Measurements from ENCODE around the gene PTPRN2.
"Not testable (repeated sequence)": the region's sequence is repeated elsewhere in the genome, so short reads cannot be mapped to it uniquely, and the experiment has no call there.

Gene PTPRN2

GRCh38 chr7:157675427-157675927 lies 912.1 kb downstream of the PTPRN2 start:
- no peak for DNase-seq

GRCh38 chr7:157674715-157675426 lies 912.8 kb downstream of the PTPRN2 start:
- DNase-seq: no peak

GRCh38 chr7:157674027-157674714 lies 913.5 kb downstream of the PTPRN2 start:
- DNase-seq: no peak

GRCh38 chr7:157673573-157673972 lies 914.0 kb downstream of the PTPRN2 start:
- no peak for DNase-seq

GRCh38 chr7:157671358-157672255 lies 916.0 kb downstream of the PTPRN2 start:
- no peak for DNase-seq

GRCh38 chr7:157670490-157671357 lies 916.9 kb downstream of the PTPRN2 start:
- DNase-seq: no peak

- DNase-seq: no peak
These were observed 917.8 kb downstream of the PTPRN2 start for GRCh38 chr7:157669768-157670351.

- no peak for DNase-seq
These were observed 918.5 kb downstream of the PTPRN2 start for GRCh38 chr7:157668884-157669767.

- peak; percentile 78 to 81 for DNase-seq
These were observed 919.3 kb downstream of the PTPRN2 start for GRCh38 chr7:157668221-157668883.

GRCh38 chr7:157667731-157668130 lies 919.9 kb downstream of the PTPRN2 start:
- DNase-seq: no peak

GRCh38 chr7:157667261-157667660 lies 920.4 kb downstream of the PTPRN2 start:
- DNase-seq: no peak

- no peak for DNase-seq
These were observed 921.0 kb downstream of the PTPRN2 start for GRCh38 chr7:157666530-157667040.

- DNase-seq: not testable (repeated sequence)
These were observed 922.0 kb downstream of the PTPRN2 start for GRCh38 chr7:157665634-157665988.

- no peak for DNase-seq
These were observed 922.6 kb downstream of the PTPRN2 start for GRCh38 chr7:157664871-157665633.

- no peak for DNase-seq
These were observed 923.6 kb downstream of the PTPRN2 start for GRCh38 chr7:157664034-157664433.

GRCh38 chr7:157662981-157663716 lies 924.5 kb downstream of the PTPRN2 start:
- DNase-seq: no peak

- DNase-seq: no peak
These were observed 925.4 kb downstream of the PTPRN2 start for GRCh38 chr7:157662110-157662791.

GRCh38 chr7:157661611-157661975 lies 926.0 kb downstream of the PTPRN2 start:
- DNase-seq: no peak

All from Kasumi-1 (cell line).